Measurements from ENCODE around the gene CAPN3.

DNA sequence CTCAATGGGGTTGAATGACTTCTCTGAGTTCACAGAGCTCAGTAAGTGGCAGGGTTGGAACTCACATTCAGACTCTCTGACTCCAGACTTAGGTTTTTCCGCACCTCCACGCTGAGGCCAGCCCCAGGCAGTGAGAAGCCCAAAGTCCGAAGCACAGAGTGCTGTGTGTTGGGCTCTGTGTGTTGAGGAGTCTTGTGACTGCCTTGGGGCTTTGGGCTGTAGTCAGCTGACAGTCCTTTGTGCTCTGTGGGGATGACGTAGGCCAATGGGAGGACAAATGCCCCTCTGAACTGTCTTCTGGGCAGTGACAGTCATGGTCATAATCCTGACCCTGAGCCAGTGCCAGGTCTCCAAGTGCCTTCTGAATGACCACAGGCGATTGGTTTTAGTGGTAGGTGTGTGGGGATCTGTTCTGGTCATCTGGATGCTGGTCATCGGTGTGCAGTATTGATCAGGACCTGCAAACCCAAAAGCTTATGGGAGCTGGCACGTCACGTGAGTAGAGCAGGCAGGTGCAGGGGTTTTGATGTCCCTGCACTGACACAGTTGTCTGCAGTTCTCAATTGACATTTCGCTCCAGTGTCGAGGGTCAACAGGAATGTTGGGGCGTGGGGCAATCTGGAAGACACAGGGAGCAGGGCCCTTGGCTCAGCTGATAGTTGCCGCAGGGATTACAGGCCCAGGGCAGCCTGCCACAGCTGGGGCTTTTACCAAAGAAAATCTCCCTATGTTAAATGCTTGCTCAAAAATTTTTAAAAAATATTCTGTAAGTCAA lies 45.3 kb downstream of the CAPN3 start:
- TF ChIP-seq EP300 (IDR thresholded peaks at IDR 0.05) = no peak
- TF ChIP-seq, protein P1, sequence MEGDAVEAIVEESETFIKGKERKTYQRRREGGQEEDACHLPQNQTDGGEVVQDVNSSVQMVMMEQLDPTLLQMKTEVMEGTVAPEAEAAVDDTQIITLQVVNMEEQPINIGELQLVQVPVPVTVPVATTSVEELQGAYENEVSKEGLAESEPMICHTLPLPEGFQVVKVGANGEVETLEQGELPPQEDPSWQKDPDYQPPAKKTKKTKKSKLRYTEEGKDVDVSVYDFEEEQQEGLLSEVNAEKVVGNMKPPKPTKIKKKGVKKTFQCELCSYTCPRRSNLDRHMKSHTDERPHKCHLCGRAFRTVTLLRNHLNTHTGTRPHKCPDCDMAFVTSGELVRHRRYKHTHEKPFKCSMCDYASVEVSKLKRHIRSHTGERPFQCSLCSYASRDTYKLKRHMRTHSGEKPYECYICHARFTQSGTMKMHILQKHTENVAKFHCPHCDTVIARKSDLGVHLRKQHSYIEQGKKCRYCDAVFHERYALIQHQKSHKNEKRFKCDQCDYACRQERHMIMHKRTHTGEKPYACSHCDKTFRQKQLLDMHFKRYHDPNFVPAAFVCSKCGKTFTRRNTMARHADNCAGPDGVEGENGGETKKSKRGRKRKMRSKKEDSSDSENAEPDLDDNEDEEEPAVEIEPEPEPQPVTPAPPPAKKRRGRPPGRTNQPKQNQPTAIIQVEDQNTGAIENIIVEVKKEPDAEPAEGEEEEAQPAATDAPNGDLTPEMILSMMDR (IDR thresholded peaks at IDR 0.05) = no peak
